T-helper 9 cell (primary cell): Measurements from ENCODE around the gene FYN.
"Not testable (repeated sequence)": the region's sequence is repeated elsewhere in the genome, so short reads cannot be mapped to it uniquely, and the experiment has no call there.

Experiments used
- DNase-seq: peaks from one replicate; pipeline ENCODE4 v3.0.0-alpha.2; 2020

FYN gene

GRCh38 chr6:111700135-111700690 lies 173.0 kb downstream of the FYN start:
- no peak for DNase-seq

DNA sequence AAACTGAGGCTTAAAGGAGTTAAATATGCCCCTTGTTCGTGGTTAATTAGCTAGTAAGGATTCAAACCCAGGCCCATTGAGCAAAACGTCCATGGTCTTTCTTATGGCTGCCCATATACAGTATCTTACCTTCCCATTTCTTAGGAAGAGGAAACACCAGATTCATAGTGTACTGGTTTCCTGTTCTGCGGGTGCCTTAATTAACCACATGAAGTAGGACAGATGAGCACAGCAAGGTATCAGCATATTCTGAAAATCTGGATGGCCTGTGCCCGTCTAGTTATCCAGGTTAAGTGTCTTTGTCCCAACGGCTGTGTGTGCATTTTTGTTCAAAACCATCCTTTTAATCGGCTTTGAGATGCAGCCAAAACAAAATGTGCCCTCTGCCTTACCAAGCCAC lies 174.1 kb downstream of the FYN start:
- no peak for DNase-seq

DNA sequence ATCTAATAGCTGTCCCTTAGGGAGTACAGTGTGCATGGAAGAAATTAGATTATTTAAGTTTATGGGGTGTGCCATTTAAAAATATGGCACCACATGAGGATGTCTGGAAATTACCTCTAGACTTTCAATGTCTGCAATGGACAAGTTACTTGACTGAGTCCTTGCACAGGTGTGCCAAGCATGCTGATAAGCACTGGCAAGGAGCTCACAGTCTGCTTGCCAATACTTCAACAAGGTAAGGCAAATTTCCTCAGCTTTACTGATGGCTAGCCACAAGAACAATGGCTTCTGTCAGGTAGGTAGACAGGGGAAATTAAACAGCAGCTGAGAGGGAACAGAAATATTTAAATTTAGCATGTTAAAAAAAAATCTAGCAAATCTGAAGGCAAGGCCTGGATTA lies 176.4 kb downstream of the FYN start:
- DNase-seq = no peak

DNA sequence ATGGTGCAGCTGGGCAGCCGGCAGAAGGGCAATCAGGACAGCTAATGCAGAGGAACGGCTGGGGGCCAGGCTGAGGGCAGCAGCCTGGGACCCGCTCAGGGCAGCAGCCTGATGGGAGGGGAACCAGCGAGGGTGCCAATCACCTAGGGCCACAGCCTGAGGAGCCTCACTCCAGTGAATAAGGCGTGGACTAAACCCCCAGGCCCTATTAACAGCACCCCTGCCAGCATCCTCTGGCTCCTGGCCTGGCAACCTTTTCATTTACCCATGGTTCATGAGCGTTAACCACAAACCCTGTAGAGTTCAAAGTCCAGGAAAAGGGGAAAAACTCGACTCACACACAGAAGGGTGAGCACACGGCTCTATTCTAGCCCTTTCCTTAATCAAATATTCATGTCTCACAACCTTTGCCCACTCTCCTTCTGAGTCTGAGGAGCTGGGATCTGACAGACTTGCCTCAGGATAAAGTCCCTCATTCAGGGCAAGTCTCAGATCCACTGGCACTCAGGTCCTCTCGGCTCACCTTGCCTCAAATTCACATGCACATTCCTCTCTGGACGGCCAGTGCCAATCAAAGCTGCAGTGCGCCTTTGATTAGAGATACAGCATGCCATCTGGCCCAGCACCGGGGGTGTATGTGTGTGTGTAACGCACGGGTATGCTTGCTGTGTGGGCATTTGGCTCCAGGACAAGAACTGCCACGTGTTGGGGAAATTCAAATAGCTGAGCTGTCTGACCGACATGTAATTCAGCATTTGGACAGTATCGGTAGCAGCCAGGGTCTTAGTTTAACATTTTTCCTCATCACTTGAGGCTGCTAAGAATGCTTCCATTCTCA lies 180.7 kb downstream of the FYN start:
- DNase-seq = no peak

- no peak for DNase-seq
These were observed 181.7 kb downstream of the FYN start for GRCh38 chr6:111691345-111692225.

- DNase-seq = no peak
These were observed 183.3 kb downstream of the FYN start for GRCh38 chr6:111689946-111690345.

GRCh38 chr6:111689419-111689818 lies 183.8 kb downstream of the FYN start:
- no peak for DNase-seq

GRCh38 chr6:111688331-111688730 lies 184.9 kb downstream of the FYN start:
- DNase-seq = no peak

DNA sequence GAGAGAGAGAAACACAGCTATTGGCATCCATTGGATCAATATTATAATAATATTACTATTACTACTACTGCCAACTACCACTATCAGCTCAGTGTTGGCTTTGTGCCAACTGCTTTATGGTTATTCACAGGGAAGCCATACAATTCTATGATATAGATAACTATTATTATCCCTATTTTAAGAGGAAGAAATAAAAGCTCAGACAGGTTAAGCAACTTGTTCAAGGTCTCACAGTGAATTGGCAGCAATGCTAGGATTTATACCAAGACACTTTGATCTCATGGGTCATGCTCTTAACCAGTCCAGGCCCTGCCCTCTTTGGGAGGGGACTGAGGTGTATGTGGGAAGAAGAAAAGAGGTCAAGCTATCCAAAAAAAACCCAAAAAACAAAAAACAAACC lies 185.6 kb downstream of the FYN start:
- DNase-seq = no peak

DNA sequence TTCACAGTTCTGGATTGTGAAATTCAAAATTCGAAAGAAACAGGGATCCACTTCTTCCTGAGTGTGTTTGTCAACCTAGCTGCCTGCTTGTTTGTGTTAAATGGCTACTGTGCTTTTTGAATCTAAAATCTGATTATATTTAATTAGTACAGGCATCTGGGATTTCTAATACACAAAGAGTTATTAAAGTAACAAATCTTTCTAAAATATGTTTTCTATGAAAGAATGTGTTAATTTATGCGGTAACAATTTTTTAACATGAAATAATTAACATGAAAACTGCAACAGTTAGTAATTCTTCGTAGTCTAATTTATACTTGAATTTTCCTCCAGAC lies 186.4 kb downstream of the FYN start:
- no peak for DNase-seq

DNA sequence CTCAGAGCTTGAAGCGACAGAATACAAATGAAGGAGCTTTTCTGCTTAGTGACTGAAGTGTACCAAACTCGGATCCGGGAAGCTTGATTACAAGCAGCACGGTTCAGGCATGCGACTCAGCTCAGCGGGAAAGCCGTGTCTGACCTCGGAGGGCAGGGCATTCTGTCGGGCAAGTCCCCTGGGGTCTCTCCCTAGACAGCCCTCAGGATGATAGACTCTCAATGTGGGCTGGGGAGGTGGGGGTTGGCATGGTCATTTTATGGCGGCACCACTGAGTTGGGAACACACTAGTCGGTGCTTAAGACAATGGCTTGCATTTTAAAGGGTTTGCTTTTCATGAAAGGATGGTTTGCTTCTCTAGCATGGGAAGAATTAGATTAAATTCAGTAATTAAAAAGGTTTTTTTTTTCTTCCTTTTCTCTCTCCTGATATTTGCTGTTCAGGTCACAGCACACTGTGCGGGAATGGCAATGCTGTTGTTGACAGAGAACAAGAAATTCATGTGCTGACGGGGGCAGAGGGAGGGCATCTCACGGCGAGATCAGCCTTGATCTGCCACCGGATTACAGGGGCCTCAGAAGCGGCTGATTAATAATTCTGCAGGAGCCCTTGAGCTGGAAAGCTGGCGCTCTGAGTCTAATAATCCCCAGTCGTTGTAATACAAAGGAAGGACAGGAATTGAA lies 186.9 kb downstream of the FYN start:
- no peak for DNase-seq

- DNase-seq = no peak
These were observed 187.7 kb downstream of the FYN start for GRCh38 chr6:111685526-111685925.

DNA sequence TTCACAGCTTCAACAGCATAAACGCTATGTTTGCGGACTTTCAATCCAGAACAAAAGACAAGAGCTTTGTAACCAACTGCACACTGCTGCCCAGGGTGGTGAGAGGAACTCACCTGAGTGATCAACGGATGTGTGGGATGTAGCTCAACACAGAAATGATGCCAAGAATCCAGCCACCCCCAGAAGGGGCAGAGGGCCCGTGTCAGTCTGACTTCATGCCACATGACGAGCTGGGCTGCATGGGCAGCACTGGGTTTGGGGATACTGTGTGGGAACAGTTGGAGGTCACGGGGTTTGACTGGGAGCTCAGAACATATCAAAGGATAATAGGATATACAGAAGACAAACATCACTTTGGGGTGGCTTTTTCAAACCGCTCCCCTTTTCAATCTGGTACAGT lies 188.2 kb downstream of the FYN start:
- no peak for DNase-seq

GRCh38 chr6:111683749-111684267 lies 189.4 kb downstream of the FYN start:
- no peak for DNase-seq

DNA sequence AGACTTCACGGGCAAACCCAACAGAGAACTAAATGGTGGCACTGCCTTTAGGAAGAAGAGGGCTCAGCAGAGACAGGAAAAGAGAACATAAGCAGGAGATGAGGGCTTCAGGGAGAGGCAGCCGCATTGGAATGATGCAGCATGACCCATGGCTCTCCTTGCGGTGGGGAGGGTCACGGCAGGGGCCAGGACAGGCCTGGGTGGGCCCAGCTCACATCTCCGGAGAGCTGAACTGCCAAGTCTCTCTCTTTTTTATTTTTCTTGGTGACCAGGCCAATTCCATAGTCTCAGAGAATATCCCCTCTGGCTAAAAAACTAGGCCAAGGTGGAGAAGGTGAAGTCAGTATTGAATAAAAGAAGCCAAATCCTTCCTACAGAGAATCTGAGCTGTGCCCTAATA lies 190.1 kb downstream of the FYN start:
- no peak for DNase-seq

DNA sequence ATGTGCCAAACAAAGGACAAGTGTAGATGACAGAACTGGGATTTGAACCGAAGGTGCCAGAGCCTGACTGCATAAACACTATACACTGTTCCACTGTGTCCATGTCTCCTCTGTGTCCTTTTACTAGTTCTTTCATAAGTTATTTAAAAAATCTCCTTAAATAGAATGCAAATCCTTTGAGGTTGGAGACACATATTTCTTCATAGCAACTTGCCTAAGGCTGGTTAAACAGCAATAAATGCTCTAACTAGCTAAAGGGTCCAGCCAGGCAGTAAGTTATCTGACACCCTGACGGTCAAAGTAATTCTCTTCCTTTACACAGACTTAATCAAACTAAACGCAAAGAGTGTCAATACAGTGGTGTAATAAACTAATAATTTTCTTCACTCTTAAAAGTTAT lies 191.4 kb downstream of the FYN start:
- DNase-seq = no peak

GRCh38 chr6:111680811-111681609 lies 192.2 kb downstream of the FYN start:
- not testable (repeated sequence) for DNase-seq

DNA sequence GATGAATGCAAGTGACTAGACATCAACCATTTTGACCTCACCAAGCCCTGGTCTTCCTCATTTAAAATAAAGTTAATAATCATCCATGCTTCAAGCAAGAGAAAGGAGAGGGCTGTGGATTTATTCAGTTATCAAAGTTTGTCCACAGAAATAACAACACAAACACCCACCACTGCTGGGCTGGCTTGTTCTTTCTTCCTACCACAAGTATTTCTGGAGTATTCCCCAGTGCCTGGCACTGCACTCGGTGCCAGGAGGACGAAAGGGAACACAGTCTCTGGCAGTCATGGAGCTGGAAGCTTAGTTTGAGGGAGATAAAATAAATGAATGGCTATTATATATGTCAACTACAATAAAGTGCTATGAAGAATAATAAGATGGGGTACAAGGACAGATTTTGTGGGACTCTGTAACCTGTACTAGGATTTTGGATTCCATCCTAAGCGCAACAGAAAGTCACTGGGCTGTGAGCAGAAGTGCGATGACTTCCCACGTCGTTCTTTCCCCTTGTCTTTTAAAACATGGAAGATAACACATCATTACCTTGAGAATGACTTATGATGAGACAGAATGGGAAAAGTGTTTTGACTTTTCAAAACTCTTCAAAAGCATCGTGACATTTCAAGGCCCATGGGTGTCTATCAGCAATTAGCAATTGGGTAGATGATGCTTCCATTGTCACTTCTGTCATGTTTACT lies 193.1 kb downstream of the FYN start:
- DNase-seq = no peak

GRCh38 chr6:111679126-111679858 lies 194.0 kb downstream of the FYN start:
- no peak for DNase-seq

DNA sequence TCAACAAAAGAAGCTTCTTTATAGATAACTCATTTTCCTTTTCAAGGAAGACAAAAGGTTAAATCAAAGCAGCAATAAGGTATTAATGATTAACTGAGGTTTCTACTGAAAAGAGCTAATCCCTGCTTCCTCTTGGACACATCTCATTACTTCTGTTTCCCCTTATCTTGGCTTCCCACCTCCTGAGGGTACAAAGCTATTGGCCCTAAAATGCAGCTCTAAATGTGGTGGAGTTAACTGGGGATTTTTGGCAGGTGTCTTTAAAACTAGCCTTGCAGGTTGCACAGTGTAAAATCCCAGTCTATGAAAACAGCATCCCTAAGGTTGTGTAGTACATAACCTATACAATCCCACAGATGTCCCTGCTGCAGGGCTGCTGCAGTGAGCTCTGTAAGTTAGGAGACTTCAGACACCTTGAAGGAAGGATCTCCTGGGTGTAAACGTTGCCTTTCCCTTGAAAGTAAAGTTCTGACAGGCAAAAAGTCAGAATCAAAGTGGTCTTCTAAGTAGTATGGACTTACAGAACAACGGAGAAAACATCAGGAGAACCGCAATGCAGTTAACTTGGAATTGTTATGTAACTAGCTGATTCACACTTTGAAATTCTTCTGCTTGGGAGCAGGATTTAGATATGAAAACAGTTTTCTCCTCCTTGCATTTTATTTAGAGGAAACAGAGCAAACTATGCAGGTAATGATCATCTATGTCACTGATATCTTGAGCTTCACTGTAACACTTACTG lies 195.8 kb downstream of the FYN start:
- DNase-seq = no peak
